Heart left ventricle (tissue), 13 donors: ENCODE results near the gene SUMO3.

ENCODE experiments used
- CTCF ChIP-seq, 12 donors: fragments of 200-600 bp; sonication (generic) in 4 of 12; IDR thresholded peaks; one replicate each; pipeline versions ENCODE4 v1.5.0 to v1.8.0; 2018 to 2022; ENCODE audit warnings: antibody characterized with exemption in 12 of 12, mild to moderate bottlenecking in 5 of 12
- POLR2A ChIP-seq, 2 donors: fragments of 450-650 bp; IDR thresholded peaks; one replicate each; pipeline ENCODE4 v1.6.1; 2017; ENCODE audit warnings: antibody characterized with exemption in 2 of 2, mild to moderate bottlenecking in 2 of 2, moderate library complexity in 2 of 2
- donor health status: ischemic (EF 13 %, LVEDD 7.1; RV severe dilation, severe dysfunction).
- donor health status: DM: no; HTN: yes; CAD: no.
- donor health status: DM: no; HTN: no; CAD: no.
- donor health status: ischemic (EF 25% LVEDD 6.9; RV normal size, moderate dysfunction).
- donor health status: ischemic (EF 25% LVEDD 5.7; RV mildly dilated, moderate dysfunction).
- donor health status: ischemic (EF 35%, LVEDD 5.7; RV mildly dilated, moderate dysfunction).
- donor health status: nonischemic (EF 11% LVEDD 7.7; RV severe dilation, severe dysfunction).
- donor health status: DM: yes; HTN: yes; CAD: no.
- donor health status: PGD.
- donor health status: ischemic (EF 29% LVEDD 5.4; RV normal size, mild dysfunction).
- donor health status: nonischemic (EF 23%, LVEDD 6.1; RV moderate dilation, normal function).

GRCh38 chr21:44817506-44817880 lies 369 bp downstream of the SUMO3 start:
- no peak for TF ChIP-seq CTCF (IDR thresholded peaks at IDR 0.05)
- no peak for TF ChIP-seq POLR2A (IDR thresholded peaks at IDR 0.05)
